ENCODE data around the gene WDR75.
"Not testable (repeated sequence)": the region's sequence is repeated elsewhere in the genome, so short reads cannot be mapped to it uniquely, and the experiment has no call there.

Gene WDR75

GRCh38 chr2:189467593-189467992 lies 26.3 kb downstream of the WDR75 start:
- no peaks in the 10 kb centered on the region for H3K27me3 Mint-ChIP-seq
- H3K4me1 Mint-ChIP-seq, result peaks cover 15% of the 10 kb centered on the region
- no peak overlapping the region for H3K4me3 Mint-ChIP-seq
- H3K9me3 Mint-ChIP-seq, result no peaks in the 10 kb centered on the region
- H3K27ac Mint-ChIP-seq, result no peak overlapping the region
- ATAC-seq, result no peak
- peaks cover 85% of the 10 kb centered on the region for H3K36me3 Mint-ChIP-seq

GRCh38 chr2:189474526-189474925 lies 33.3 kb downstream of the WDR75 start:
- Mint-ChIP-seq H3K4me1 (no peaks in the 10 kb centered on the region), H3K4me3 (no peak overlapping the region), H3K9me3 (no peaks in the 10 kb centered on the region), H3K27me3 (no peaks in the 10 kb centered on the region), H3K36me3 (peaks cover 63% of the 10 kb centered on the region), H3K27ac (no peak overlapping the region)
- no peak for ATAC-seq

GRCh38 chr2:189477756-189478155 lies 36.5 kb downstream of the WDR75 start:
- Mint-ChIP-seq H3K4me1 (no peaks in the 10 kb centered on the region), H3K27me3 (no peaks in the 10 kb centered on the region), H3K36me3 (peaks cover 33% of the 10 kb centered on the region), H3K9me3 (no peaks in the 10 kb centered on the region), H3K4me3 (no peak overlapping the region), H3K27ac (no peak overlapping the region)
- ATAC-seq, result no peak

GRCh38 chr2:189478289-189478688 lies 37.0 kb downstream of the WDR75 start:
- H3K27ac Mint-ChIP-seq, H3K9me3 Mint-ChIP-seq, ATAC-seq, H3K4me1 Mint-ChIP-seq, H3K27me3 Mint-ChIP-seq, H3K4me3 Mint-ChIP-seq: not testable (repeated sequence)
- H3K36me3 Mint-ChIP-seq, result peaks cover 32% of the 10 kb centered on the region

- no peak for ATAC-seq
- Mint-ChIP-seq H3K4me1 (no peaks in the 10 kb centered on the region), H3K36me3 (peaks cover 15% of the 10 kb centered on the region), H3K27me3 (no peaks in the 10 kb centered on the region), H3K27ac (no peak overlapping the region), H3K9me3 (no peaks in the 10 kb centered on the region), H3K4me3 (no peak overlapping the region)
These were observed 39.8 kb downstream of the WDR75 start for GRCh38 chr2:189481071-189481470.

GRCh38 chr2:189483571-189483970 lies 42.3 kb downstream of the WDR75 start:
- Mint-ChIP-seq H3K4me1 (no peaks in the 10 kb centered on the region), H3K27me3 (no peaks in the 10 kb centered on the region), H3K36me3 (no peaks in the 10 kb centered on the region), H3K9me3 (no peaks in the 10 kb centered on the region), H3K4me3 (no peak overlapping the region), H3K27ac (no peak overlapping the region)
- ATAC-seq, result no peak

- H3K27me3 Mint-ChIP-seq, result peaks cover 5% of the 10 kb centered on the region
- no peak overlapping the region for H3K4me3 Mint-ChIP-seq
- no peak for ATAC-seq
- no peaks in the 10 kb centered on the region for H3K36me3 Mint-ChIP-seq
- H3K27ac Mint-ChIP-seq, result no peak overlapping the region
- no peaks in the 10 kb centered on the region for H3K9me3 Mint-ChIP-seq
- no peaks in the 10 kb centered on the region for H3K4me1 Mint-ChIP-seq
These were observed 42.9 kb downstream of the WDR75 start for GRCh38 chr2:189483980-189484740.

GRCh38 chr2:189485146-189485545 lies 43.9 kb downstream of the WDR75 start:
- Mint-ChIP-seq H3K27me3 (peaks cover 8% of the 10 kb centered on the region), H3K36me3 (no peaks in the 10 kb centered on the region), H3K4me3 (no peak overlapping the region), H3K27ac (no peak overlapping the region), H3K9me3 (no peaks in the 10 kb centered on the region), H3K4me1 (no peaks in the 10 kb centered on the region)
- ATAC-seq, result no peak

- Mint-ChIP-seq H3K27ac (no peak overlapping the region), H3K27me3 (peaks cover 14% of the 10 kb centered on the region), H3K9me3 (no peaks in the 10 kb centered on the region), H3K4me3 (no peak overlapping the region), H3K4me1 (no peaks in the 10 kb centered on the region), H3K36me3 (no peaks in the 10 kb centered on the region)
- ATAC-seq, result no peak
These were observed 45.0 kb downstream of the WDR75 start for GRCh38 chr2:189486237-189486770.

- Mint-ChIP-seq H3K36me3 (no peaks in the 10 kb centered on the region), H3K4me1 (no peaks in the 10 kb centered on the region), H3K27me3 (peaks cover 16% of the 10 kb centered on the region), H3K9me3 (no peaks in the 10 kb centered on the region), H3K4me3 (no peak overlapping the region), H3K27ac (no peak overlapping the region)
- ATAC-seq, result no peak
These were observed 46.2 kb downstream of the WDR75 start for GRCh38 chr2:189487283-189488007.

- Mint-ChIP-seq H3K27me3 (peaks cover 16% of the 10 kb centered on the region), H3K4me3 (no peak overlapping the region), H3K9me3 (no peaks in the 10 kb centered on the region), H3K27ac (no peak overlapping the region), H3K4me1 (no peaks in the 10 kb centered on the region), H3K36me3 (no peaks in the 10 kb centered on the region)
- ATAC-seq, result no peak
These were observed 46.7 kb downstream of the WDR75 start for GRCh38 chr2:189488008-189488310.

GRCh38 chr2:189492451-189492850 lies 51.2 kb downstream of the WDR75 start:
- Mint-ChIP-seq H3K4me1 (no peaks in the 10 kb centered on the region), H3K9me3 (peaks cover 5% of the 10 kb centered on the region), H3K36me3 (no peaks in the 10 kb centered on the region), H3K27ac (no peak overlapping the region), H3K4me3 (no peak overlapping the region), H3K27me3 (peaks cover 25% of the 10 kb centered on the region)
- ATAC-seq, result no peak

- H3K27ac Mint-ChIP-seq, result no peak overlapping the region
These were observed 56.9 kb downstream of the WDR75 start for GRCh38 chr2:189498205-189498604.

GRCh38 chr2:189499137-189499536 lies 57.9 kb downstream of the WDR75 start:
- Mint-ChIP-seq H3K36me3 (no peaks in the 10 kb centered on the region), H3K9me3 (peaks cover 5% of the 10 kb centered on the region), H3K4me1 (no peaks in the 10 kb centered on the region), H3K4me3 (no peak overlapping the region), H3K27ac (no peak overlapping the region), H3K27me3 (peaks cover 17% of the 10 kb centered on the region)
- no peak for ATAC-seq

More at GRCh38 chr2:189498205-189498604, 56.9 kb downstream of the WDR75 start:
- no peaks in the 10 kb centered on the region for H3K36me3 Mint-ChIP-seq
- no peak overlapping the region for H3K4me3 Mint-ChIP-seq
- peaks cover 5% of the 10 kb centered on the region for H3K9me3 Mint-ChIP-seq
- no peaks in the 10 kb centered on the region for H3K4me1 Mint-ChIP-seq
- ATAC-seq, result no peak
- H3K27me3 Mint-ChIP-seq, result peaks cover 14% of the 10 kb centered on the region

GRCh38 chr2:189500456-189501160 lies 59.3 kb downstream of the WDR75 start:
- ATAC-seq, result no peak
- Mint-ChIP-seq H3K27ac (no peak overlapping the region), H3K9me3 (no peaks in the 10 kb centered on the region), H3K36me3 (no peaks in the 10 kb centered on the region), H3K4me1 (no peaks in the 10 kb centered on the region), H3K4me3 (no peak overlapping the region), H3K27me3 (peaks cover 10% of the 10 kb centered on the region)

Data from stimulated activated memory B cell treated with anti-CD40 and anti-IgM and Interleukin-4, amounts not matched to agents 10 μg/mL and 1 μg/mL and 100 μg/mL, for 72 hours (primary cell).